ENCODE measurements around the gene TIAM1.

The TIAM1 gene

GRCh38 chr21:31284797-31285397 lies 59.2 kb downstream of the TIAM1 start:
- no peak for DNase-seq

- DNase-seq = no peak
These were observed 61.0 kb downstream of the TIAM1 start for GRCh38 chr21:31283025-31283424.

GRCh38 chr21:31282095-31282709 lies 61.9 kb downstream of the TIAM1 start:
- no peak for DNase-seq

- no peak for DNase-seq
These were observed 62.5 kb downstream of the TIAM1 start for GRCh38 chr21:31281561-31281960.

GRCh38 chr21:31279986-31280385 lies 64.1 kb downstream of the TIAM1 start:
- no peak for DNase-seq

GRCh38 chr21:31279214-31279613 lies 64.8 kb downstream of the TIAM1 start:
- no peak for DNase-seq

- DNase-seq = no peak
These were observed 65.4 kb downstream of the TIAM1 start for GRCh38 chr21:31278511-31279130.

GRCh38 chr21:31276663-31277062 lies 67.4 kb downstream of the TIAM1 start:
- DNase-seq = no peak

- DNase-seq = no peak
These were observed 68.2 kb downstream of the TIAM1 start for GRCh38 chr21:31275901-31276300.

- DNase-seq = no peak
These were observed 70.8 kb downstream of the TIAM1 start for GRCh38 chr21:31273278-31273677.

- no peak for DNase-seq
These were observed 76.0 kb downstream of the TIAM1 start for GRCh38 chr21:31268090-31268489.

GRCh38 chr21:31267644-31268043 lies 76.4 kb downstream of the TIAM1 start:
- DNase-seq = no peak

GRCh38 chr21:31266241-31266640 lies 77.8 kb downstream of the TIAM1 start:
- no peak for DNase-seq

GRCh38 chr21:31265366-31266013 lies 78.6 kb downstream of the TIAM1 start:
- DNase-seq = no peak

- no peak for DNase-seq
These were observed 79.5 kb downstream of the TIAM1 start for GRCh38 chr21:31264574-31264973.

GRCh38 chr21:31262728-31263127 lies 81.3 kb downstream of the TIAM1 start:
- DNase-seq = no peak

GRCh38 chr21:31261759-31262158 lies 82.3 kb downstream of the TIAM1 start:
- no peak for DNase-seq

GRCh38 chr21:31260790-31261189 lies 83.3 kb downstream of the TIAM1 start:
- no peak for DNase-seq

GRCh38 chr21:31258073-31258472 lies 86.0 kb downstream of the TIAM1 start:
- DNase-seq = no peak

GRCh38 chr21:31257265-31257664 lies 86.8 kb downstream of the TIAM1 start:
- no peak for DNase-seq

GRCh38 chr21:31255896-31256295 lies 88.2 kb downstream of the TIAM1 start:
- no peak for DNase-seq

GRCh38 chr21:31255036-31255435 lies 89.0 kb downstream of the TIAM1 start:
- DNase-seq = no peak

- no peak for DNase-seq
These were observed 89.9 kb downstream of the TIAM1 start for GRCh38 chr21:31254131-31254530.

- DNase-seq = no peak
These were observed 90.4 kb downstream of the TIAM1 start for GRCh38 chr21:31253684-31254083.
